Suprapubic skin (tissue), 4 donors: ENCODE measurements around the gene MYO16.

Source experiments
- EP300 ChIP-seq: sonication (generic); formaldehyde crosslinking; IDR thresholded peaks from one replicate; pipeline ENCODE4 v1.6.1; 2017; ENCODE audit warnings: antibody characterized with exemption
- POLR2A ChIP-seq, 2 donors: fragments of 450-650 bp; IDR thresholded peaks; one replicate each; pipeline ENCODE4 v1.6.1; 2017; ENCODE audit warnings: antibody characterized with exemption in 2 of 2, mild to moderate bottlenecking in 2 of 2, moderate library complexity in 2 of 2
- POLR2AphosphoS5 ChIP-seq, 3 donors: sonication (generic); formaldehyde crosslinking; IDR thresholded peaks; one replicate each; pipeline ENCODE4 v1.6.1; 2017; ENCODE audit warnings: antibody characterized with exemption in 3 of 3
- TF ChIP-seq, protein P1 (sequence below), 2 donors: fragments of 200-600 bp in 1 of 2; fragments of 450-650 bp in 1 of 2; sonication (generic) in 1 of 2; IDR thresholded peaks; one replicate each; pipeline ENCODE4 v1.5.1; 2016 to 2019; ENCODE audit warnings: antibody characterized with exemption in 2 of 2, mild to moderate bottlenecking in 1 of 2, moderate library complexity in 1 of 2

DNA sequence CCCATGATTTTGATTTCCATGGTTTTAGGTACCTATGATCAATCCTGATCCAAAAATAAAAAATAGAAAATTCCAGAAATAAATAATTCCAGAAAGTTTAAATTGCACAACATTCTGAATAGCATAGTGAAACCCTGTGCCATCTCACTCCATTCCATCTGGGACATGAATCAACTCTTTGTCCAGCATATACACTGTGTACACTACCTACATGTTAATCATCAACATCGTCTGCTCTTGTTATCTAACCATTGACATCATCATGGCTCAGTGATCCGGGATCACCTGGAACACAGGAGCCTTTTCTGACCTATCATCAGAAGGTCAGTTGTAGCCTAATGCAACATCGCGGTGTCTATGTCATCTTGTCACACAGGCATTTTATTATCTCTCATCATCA, 75.6 kb downstream of the MYO16 start:
- TF ChIP-seq, protein P1, sequence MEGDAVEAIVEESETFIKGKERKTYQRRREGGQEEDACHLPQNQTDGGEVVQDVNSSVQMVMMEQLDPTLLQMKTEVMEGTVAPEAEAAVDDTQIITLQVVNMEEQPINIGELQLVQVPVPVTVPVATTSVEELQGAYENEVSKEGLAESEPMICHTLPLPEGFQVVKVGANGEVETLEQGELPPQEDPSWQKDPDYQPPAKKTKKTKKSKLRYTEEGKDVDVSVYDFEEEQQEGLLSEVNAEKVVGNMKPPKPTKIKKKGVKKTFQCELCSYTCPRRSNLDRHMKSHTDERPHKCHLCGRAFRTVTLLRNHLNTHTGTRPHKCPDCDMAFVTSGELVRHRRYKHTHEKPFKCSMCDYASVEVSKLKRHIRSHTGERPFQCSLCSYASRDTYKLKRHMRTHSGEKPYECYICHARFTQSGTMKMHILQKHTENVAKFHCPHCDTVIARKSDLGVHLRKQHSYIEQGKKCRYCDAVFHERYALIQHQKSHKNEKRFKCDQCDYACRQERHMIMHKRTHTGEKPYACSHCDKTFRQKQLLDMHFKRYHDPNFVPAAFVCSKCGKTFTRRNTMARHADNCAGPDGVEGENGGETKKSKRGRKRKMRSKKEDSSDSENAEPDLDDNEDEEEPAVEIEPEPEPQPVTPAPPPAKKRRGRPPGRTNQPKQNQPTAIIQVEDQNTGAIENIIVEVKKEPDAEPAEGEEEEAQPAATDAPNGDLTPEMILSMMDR (IDR thresholded peaks at IDR 0.05), result no peak
- TF ChIP-seq POLR2A (IDR thresholded peaks at IDR 0.05), result no peak
- TF ChIP-seq POLR2AphosphoS5 (IDR thresholded peaks at IDR 0.05), result no peak
- TF ChIP-seq EP300, result no peak
